ENCODE results near the gene ASXL1. TPM values are rescaled to one million over a fixed set of nuclear protein-coding genes. Genes with fewer than 3 reads are reported as not detected.

The ASXL1 gene
- total RNA-seq, 1 experiment from 2014 or later, result 69.9 TPM

GRCh38 chr20:32395066-32395465 lies 36.9 kb downstream of the ASXL1 start:
- no TSS peak for BruUV-seq (replicated peaks)
- Mint-ChIP-seq H3K9me3 (ENCODE audit: unreplicated experiment) (no peaks in the 10 kb centered on the region), H3K27ac (ENCODE audit: low read depth, unreplicated experiment) (no peak overlapping the region), H3K27me3 (ENCODE audit: insufficient read depth, unreplicated experiment) (no peaks in the 10 kb centered on the region), H3K4me3 (ENCODE audit: unreplicated experiment) (no peak overlapping the region), H3K36me3 (ENCODE audit: insufficient read depth, unreplicated experiment) (peaks cover 56% of the 10 kb centered on the region), H3K4me1 (ENCODE audit: insufficient read depth, unreplicated experiment) (peaks cover 8% of the 10 kb centered on the region)
- intact Hi-C loops (cut with micrococcal nuclease), result no loop called here
- no peak for DNase-seq (ENCODE audit: unreplicated experiment)
- CTCF ChIA-PET, result interaction anchor here (1.2 to 1.3 kb wide), 2 partner anchors 8 to 21 kb away, joined by 5 read pairs; no protein-coding TSS in a partner anchor
- no peak for TF ChIP-seq CTCF (IDR thresholded peaks at IDR 0.05; ENCODE audit: unreplicated experiment)
- POLR2A ChIA-PET, result interaction anchor here (0.8 to 1.4 kb wide), 4 partner anchors 14 to 36 kb away, joined by 3 to 4 read pairs (median 3); no protein-coding TSS in a partner anchor

GRCh38 chr20:32396646-32397160 lies 38.6 kb downstream of the ASXL1 start:
- peaks cover 8% of the 10 kb centered on the region for H3K4me1 Mint-ChIP-seq (ENCODE audit: insufficient read depth, unreplicated experiment)
- TF ChIP-seq CTCF (IDR thresholded peaks at IDR 0.05; ENCODE audit: unreplicated experiment), result no peak
- no peak overlapping the region for H3K4me3 Mint-ChIP-seq (ENCODE audit: unreplicated experiment)
- POLR2A ChIA-PET, result interaction anchor here (0.8 to 1.2 kb wide), 4 partner anchors 16 to 186 kb away, joined by 3 to 5 read pairs (median 4); no protein-coding TSS in a partner anchor
- intact Hi-C loops (cut with micrococcal nuclease), result no loop called here
- no peak overlapping the region for H3K27ac Mint-ChIP-seq (ENCODE audit: low read depth, unreplicated experiment)
- H3K27me3 Mint-ChIP-seq (ENCODE audit: insufficient read depth, unreplicated experiment), result no peaks in the 10 kb centered on the region
- CTCF ChIA-PET, result interaction anchor here (0.6 to 0.7 kb wide), 2 partner anchors 9 to 314 kb away, joined by 3 read pairs; no protein-coding TSS in a partner anchor
- peaks cover 53% of the 10 kb centered on the region for H3K36me3 Mint-ChIP-seq (ENCODE audit: insufficient read depth, unreplicated experiment)
- no peaks in the 10 kb centered on the region for H3K9me3 Mint-ChIP-seq (ENCODE audit: unreplicated experiment)
- DNase-seq (ENCODE audit: unreplicated experiment), result no peak
- BruUV-seq (replicated peaks), result no TSS peak

- TF ChIP-seq CTCF (IDR thresholded peaks at IDR 0.05; ENCODE audit: unreplicated experiment), result no peak
- no peak for DNase-seq (ENCODE audit: unreplicated experiment)
- no peaks in the 10 kb centered on the region for H3K9me3 Mint-ChIP-seq (ENCODE audit: unreplicated experiment)
- no peak overlapping the region for H3K4me3 Mint-ChIP-seq (ENCODE audit: unreplicated experiment)
- H3K4me1 Mint-ChIP-seq (ENCODE audit: insufficient read depth, unreplicated experiment), result peaks cover 8% of the 10 kb centered on the region
- ChIA-PET CTCF (interaction anchor here (0.6 to 0.7 kb wide), 2 partner anchors 10 to 550 kb away, joined by 4 read pairs; no protein-coding TSS in a partner anchor), POLR2A (no interaction called here)
- H3K27ac Mint-ChIP-seq (ENCODE audit: low read depth, unreplicated experiment), result no peak overlapping the region
- no TSS peak for BruUV-seq (replicated peaks)
- intact Hi-C loops (cut with micrococcal nuclease), result no loop called here
- H3K27me3 Mint-ChIP-seq (ENCODE audit: insufficient read depth, unreplicated experiment), result no peaks in the 10 kb centered on the region
- H3K36me3 Mint-ChIP-seq (ENCODE audit: insufficient read depth, unreplicated experiment), result peaks cover 49% of the 10 kb centered on the region
Observed at GRCh38 chr20:32397567-32398084, 39.5 kb downstream of the ASXL1 start.

GRCh38 chr20:32400476-32400875 lies 42.3 kb downstream of the ASXL1 start:
- Mint-ChIP-seq H3K27ac (ENCODE audit: low read depth, unreplicated experiment) (peak overlapping the region; percentile 11), H3K4me3 (ENCODE audit: unreplicated experiment) (no peak overlapping the region), H3K9me3 (ENCODE audit: unreplicated experiment) (no peaks in the 10 kb centered on the region), H3K4me1 (ENCODE audit: insufficient read depth, unreplicated experiment) (peaks cover 22% of the 10 kb centered on the region), H3K36me3 (ENCODE audit: insufficient read depth, unreplicated experiment) (peaks cover 30% of the 10 kb centered on the region), H3K27me3 (ENCODE audit: insufficient read depth, unreplicated experiment) (no peaks in the 10 kb centered on the region)
- ChIA-PET CTCF (interaction anchor here (1.1 to 1.4 kb wide), 3 partner anchors 27 to 85 kb away, joined by 3 to 4 read pairs (median 3); no protein-coding TSS in a partner anchor), POLR2A (interaction anchor here (0.8 kb wide), 2 partner anchors 8 to 16 kb away, joined by 3 read pairs; no protein-coding TSS in a partner anchor)
- intact Hi-C loops (cut with micrococcal nuclease), result no loop called here
- TF ChIP-seq CTCF (IDR thresholded peaks at IDR 0.05; ENCODE audit: unreplicated experiment), result no peak
- no TSS peak for BruUV-seq (replicated peaks)
- no peak for DNase-seq (ENCODE audit: unreplicated experiment)
